ENCODE data around the gene MAN2B2. TPM values are rescaled to one million over a fixed set of nuclear protein-coding genes. Genes with fewer than 3 reads are reported as not detected.

The MAN2B2 gene
- total and polyA plus RNA-seq, 7 donors = 1.8 to 6.6 (median 3.2) TPM

GRCh38 chr4:6591313-6591712 is 16.3 kb downstream of the MAN2B2 start:
- H3K4me3 ChIP-seq = no peak overlapping the region
- TF ChIP-seq CTCF (IDR thresholded peaks at IDR 0.05) = no peak
- H3K9me3 ChIP-seq = no peaks in the 10 kb centered on the region
- H3K36me3 ChIP-seq (ENCODE audit: insufficient read depth in 1 of 2, low read depth in 1 of 2) = no peaks in the 10 kb centered on the region
- no peaks in the 10 kb centered on the region for H3K4me1 ChIP-seq
- H3K27me3 ChIP-seq (ENCODE audit: insufficient read depth in 3 of 3, low read length in 2 of 3) = peaks cover 0 to 4% (median 4%) of the 10 kb centered on the region in 3 donors
- intact Hi-C loops (cut with DNase I) = no loop called here
- DNase-seq = no peak
- H3K27ac ChIP-seq = no peak overlapping the region
- ATAC-seq = no peak
- 58 to 64% (median 61%) methylated on average over 9 of the region's 9 CpGs for WGBS, 3 donors

GRCh38 chr4:6591781-6592180 is 16.8 kb downstream of the MAN2B2 start:
- Histone ChIP-seq H3K4me1 (no peaks in the 10 kb centered on the region), H3K4me3 (no peak overlapping the region), H3K36me3 (ENCODE audit: insufficient read depth in 1 of 2, low read depth in 1 of 2) (no peaks in the 10 kb centered on the region), H3K27ac (no peak overlapping the region), H3K9me3 (no peaks in the 10 kb centered on the region), H3K27me3 (ENCODE audit: insufficient read depth in 3 of 3, low read length in 2 of 3) (peaks cover 0 to 4% (median 4%) of the 10 kb centered on the region in 3 donors)
- ATAC-seq (no peak), DNase-seq (no peak)
- no peak for TF ChIP-seq CTCF (IDR thresholded peaks at IDR 0.05)
- intact Hi-C loops (cut with DNase I) = no loop called here
- WGBS, 3 donors = 62 to 70% (median 69%) methylated on average over 9 of the region's 9 CpGs

GRCh38 chr4:6592804-6593563 is 18.0 kb downstream of the MAN2B2 start:
- H3K4me1 ChIP-seq = no peaks in the 10 kb centered on the region
- no peak overlapping the region for H3K27ac ChIP-seq
- no peak overlapping the region for H3K4me3 ChIP-seq
- no peaks in the 10 kb centered on the region for H3K9me3 ChIP-seq
- peaks cover 0 to 10% (median 8%) of the 10 kb centered on the region in 3 donors for H3K27me3 ChIP-seq (ENCODE audit: insufficient read depth in 3 of 3, low read length in 2 of 3)
- intact Hi-C loops (cut with DNase I) = no loop called here
- DNase-seq (no peak), ATAC-seq (no peak)
- H3K36me3 ChIP-seq (ENCODE audit: insufficient read depth in 1 of 2, low read depth in 1 of 2) = no peaks in the 10 kb centered on the region
- TF ChIP-seq CTCF (IDR thresholded peaks at IDR 0.05) = no peak
- WGBS, 3 donors = 87 to 93% (median 88%) methylated on average over 16 of the region's 16 CpGs

GRCh38 chr4:6594341-6594740 is 19.4 kb downstream of the MAN2B2 start:
- no peak for ATAC-seq
- Histone ChIP-seq H3K36me3 (ENCODE audit: insufficient read depth in 1 of 2, low read depth in 1 of 2) (no peaks in the 10 kb centered on the region), H3K4me1 (no peaks in the 10 kb centered on the region), H3K4me3 (no peak overlapping the region), H3K27me3 (ENCODE audit: insufficient read depth in 3 of 3, low read length in 2 of 3) (peaks cover 0 to 10% (median 10%) of the 10 kb centered on the region in 3 donors), H3K9me3 (no peaks in the 10 kb centered on the region), H3K27ac (no peak overlapping the region)
- DNase-seq = no peak
- TF ChIP-seq CTCF (IDR thresholded peaks at IDR 0.05) = no peak
- WGBS, 3 donors = 91 to 96% (median 94%) methylated on average over 22 of the region's 22 CpGs
- intact Hi-C loops (cut with DNase I) = no loop called here

Data from psoas muscle (tissue), 8 donors.